Neural cell (in vitro differentiated cells): ENCODE measurements around the gene SEC61A1. TPM values are rescaled to one million over a fixed set of nuclear protein-coding genes. Genes with fewer than 3 reads are reported as not detected.

ENCODE experiments used
- H2AFZ ChIP-seq: fragments of 200-600, 300-800 bp; sonication (generic), shearing (Covaris generic); 2 replicates; pipeline ENCODE4 v1.6.0; 2014; ENCODE audit warnings: low read depth, mild to moderate bottlenecking, antibody characterized with exemption, low read length, moderate library complexity
- H3F3A ChIP-seq: fragments of 200-600 bp; shearing (Covaris generic); 2 replicates; pipeline ENCODE4 v1.6.1; 2016; ENCODE audit warnings: mild to moderate bottlenecking, moderate library complexity, mixed read lengths, antibody characterized with exemption, low read length; ENCODE audit not compliant: insufficient read depth, poor library complexity, severe bottlenecking
- H3K27ac ChIP-seq: fragments of 200-600, 300-800 bp; sonication (generic), shearing (Covaris generic); 2 replicates; pipeline ENCODE4 v1.5.1; 2014; ENCODE audit warnings: mild to moderate bottlenecking, low read length, moderate library complexity
- H3K27me3 ChIP-seq: fragments of 300-800, 200-600 bp; sonication (generic), shearing (Covaris generic); 2 replicates; pipeline ENCODE4 v1.6.0; 2014; ENCODE audit warnings: mild to moderate bottlenecking, low read depth, low read length, moderate library complexity; ENCODE audit not compliant: insufficient read depth
- H3K36me3 ChIP-seq: fragments of 300-800, 200-600 bp; sonication (generic), shearing (Covaris generic); 2 replicates; pipeline ENCODE4 v1.5.1; 2014; ENCODE audit warnings: mild to moderate bottlenecking, antibody characterized with exemption, low read length, moderate library complexity; ENCODE audit not compliant: insufficient read depth
- H3K4me2 ChIP-seq: fragments of 300-800, 200-600 bp; sonication (generic), shearing (Covaris generic); 2 replicates; pipeline ENCODE4 v1.6.0; 2014; ENCODE audit warnings: mild to moderate bottlenecking, low read length
- H3K4me3 ChIP-seq: fragments of 300-800, 200-600 bp; sonication (generic), shearing (Covaris generic); 2 replicates; pipeline ENCODE4 v1.5.1; 2014; ENCODE audit warnings: mild to moderate bottlenecking, low read length, moderate library complexity
- H3K79me2 ChIP-seq: fragments of 200-600 bp; shearing (Covaris generic); replicated peaks from 2 replicates; pipeline ENCODE4 v1.6.0; 2014; ENCODE audit warnings: mild to moderate bottlenecking, low read length, moderate library complexity; ENCODE audit not compliant: insufficient read depth
- H3K9ac ChIP-seq: fragments of 300-800, 200-600 bp; sonication (generic), shearing (Covaris generic); 2 replicates; pipeline ENCODE4 v1.6.1; 2016; ENCODE audit warnings: mild to moderate bottlenecking, low read length, mixed read lengths
- H3K9me2 ChIP-seq: fragments of 200-600 bp; shearing (Covaris generic); 2 replicates; pipeline ENCODE4 v1.6.1; 2016; ENCODE audit warnings: mild to moderate bottlenecking, low read length, mixed read lengths; ENCODE audit not compliant: insufficient read depth
- H3K9me3 ChIP-seq: fragments of 200-600, 300-800 bp; sonication (generic), shearing (Covaris generic); 2 replicates; pipeline ENCODE4 v1.6.1; 2016; ENCODE audit warnings: mild to moderate bottlenecking, mixed run types, low read length, moderate library complexity, mixed read lengths
- H4K20me1 ChIP-seq: fragments of 200-600 bp; shearing (Covaris generic); 2 replicates; pipeline ENCODE4 v1.6.1; 2016; ENCODE audit warnings: mild to moderate bottlenecking, mixed run types; ENCODE audit not compliant: insufficient read depth
- EP300 ChIP-seq: fragments of 450-650 bp; conservative IDR thresholded peaks from 2 replicates; pipeline ENCODE4 v1.6.1; 2014; ENCODE audit warnings: antibody characterized with exemption, mild to moderate bottlenecking, moderate library complexity; ENCODE audit not compliant: poor library complexity, severe bottlenecking
- EZH2 ChIP-seq: fragments of 200-600, 300-800 bp; shearing (Covaris generic), sonication (generic); IDR thresholded peaks from 2 replicates; pipeline ENCODE4 v1.6.1; 2014; ENCODE audit warnings: antibody characterized with exemption, low read length, borderline replicate concordance, mild to moderate bottlenecking; ENCODE audit not compliant: insufficient read depth, poor library complexity, severe bottlenecking
- MXI1 ChIP-seq: fragments of 450-650 bp; conservative IDR thresholded peaks from 2 replicates; pipeline ENCODE4 v1.6.1; 2014; ENCODE audit warnings: antibody characterized with exemption, mild to moderate bottlenecking; ENCODE audit not compliant: poor library complexity, severe bottlenecking
- POLR2AphosphoS5 ChIP-seq: IDR thresholded peaks from 2 replicates; pipeline ENCODE4 v1.6.1; 2012
- RAD21 ChIP-seq: fragments of 450-650 bp; conservative IDR thresholded peaks from 2 replicates; pipeline ENCODE4 v1.6.1; 2014; ENCODE audit warnings: antibody characterized with exemption, mild to moderate bottlenecking, moderate library complexity
- REST ChIP-seq: IDR thresholded peaks from 2 replicates; pipeline ENCODE4 v1.6.1; 2012; ENCODE audit warnings: borderline replicate concordance
- SMC3 ChIP-seq: fragments of 450-650 bp; conservative IDR thresholded peaks from 2 replicates; pipeline ENCODE4 v1.6.1; 2014; ENCODE audit warnings: antibody characterized with exemption, mild to moderate bottlenecking, moderate library complexity; ENCODE audit not compliant: poor library complexity
- TAF1 ChIP-seq: IDR thresholded peaks from 2 replicates; pipeline ENCODE4 v1.6.1; 2012; ENCODE audit warnings: low read depth
- polyA plus RNA-seq: library from polyadenylated mRNA; depleted of rRNA; stranded (reverse); fragments of >200 nt; gene quantifications from 2 replicates; pipeline ENCODE4 v1.2.3, GENCODE V29; 2014
- TF ChIP-seq, protein P1 (sequence below): fragments of 450-650 bp; IDR thresholded peaks from 2 replicates; pipeline ENCODE4 v1.5.1; 2014; ENCODE audit warnings: antibody characterized with exemption, mild to moderate bottlenecking, moderate library complexity; ENCODE audit not compliant: poor library complexity, severe bottlenecking

Gene SEC61A1
- polyA plus RNA-seq, 1 donor from 2014 or later: 91.6 TPM

GRCh38 chr3:128094295-128095151, 42.3 kb downstream of the SEC61A1 start:
- TF ChIP-seq EP300 (no peak), TAF1 (no peak), EZH2 (no peak)

GRCh38 chr3:128095222-128095703, 43.0 kb downstream of the SEC61A1 start:
- TF ChIP-seq, protein P1, sequence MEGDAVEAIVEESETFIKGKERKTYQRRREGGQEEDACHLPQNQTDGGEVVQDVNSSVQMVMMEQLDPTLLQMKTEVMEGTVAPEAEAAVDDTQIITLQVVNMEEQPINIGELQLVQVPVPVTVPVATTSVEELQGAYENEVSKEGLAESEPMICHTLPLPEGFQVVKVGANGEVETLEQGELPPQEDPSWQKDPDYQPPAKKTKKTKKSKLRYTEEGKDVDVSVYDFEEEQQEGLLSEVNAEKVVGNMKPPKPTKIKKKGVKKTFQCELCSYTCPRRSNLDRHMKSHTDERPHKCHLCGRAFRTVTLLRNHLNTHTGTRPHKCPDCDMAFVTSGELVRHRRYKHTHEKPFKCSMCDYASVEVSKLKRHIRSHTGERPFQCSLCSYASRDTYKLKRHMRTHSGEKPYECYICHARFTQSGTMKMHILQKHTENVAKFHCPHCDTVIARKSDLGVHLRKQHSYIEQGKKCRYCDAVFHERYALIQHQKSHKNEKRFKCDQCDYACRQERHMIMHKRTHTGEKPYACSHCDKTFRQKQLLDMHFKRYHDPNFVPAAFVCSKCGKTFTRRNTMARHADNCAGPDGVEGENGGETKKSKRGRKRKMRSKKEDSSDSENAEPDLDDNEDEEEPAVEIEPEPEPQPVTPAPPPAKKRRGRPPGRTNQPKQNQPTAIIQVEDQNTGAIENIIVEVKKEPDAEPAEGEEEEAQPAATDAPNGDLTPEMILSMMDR: peak; percentile 77
- TF ChIP-seq MXI1 (no peak), REST (no peak), TAF1 (no peak), RAD21 (peak; percentile 82), POLR2AphosphoS5 (no peak), SMC3 (peak; percentile 79), EP300 (no peak)
- H2AFZ ChIP-seq: no peak overlapping the region
- H3K27ac ChIP-seq: no peak overlapping the region
- H3K4me3 ChIP-seq: no peak overlapping the region
- no peak overlapping the region for H3K4me2 ChIP-seq
- no peaks in the 10 kb centered on the region for H3K36me3 ChIP-seq
- no peaks in the 10 kb centered on the region for H3F3A ChIP-seq
- H3K79me2 ChIP-seq: no peaks in the 10 kb centered on the region
- no peaks in the 10 kb centered on the region for H3K9me3 ChIP-seq
- no peak overlapping the region for H3K9ac ChIP-seq
- no peaks in the 10 kb centered on the region for H4K20me1 ChIP-seq
- no peaks in the 10 kb centered on the region for H3K27me3 ChIP-seq
- no peaks in the 10 kb centered on the region for H3K9me2 ChIP-seq

More at GRCh38 chr3:128094295-128095151, 42.3 kb downstream of the SEC61A1 start:
- Histone ChIP-seq H3K4me2 (no peak overlapping the region), H4K20me1 (no peaks in the 10 kb centered on the region), H3K4me3 (no peak overlapping the region), H3F3A (no peaks in the 10 kb centered on the region), H2AFZ (no peak overlapping the region), H3K79me2 (no peaks in the 10 kb centered on the region), H3K9ac (no peak overlapping the region), H3K9me2 (no peaks in the 10 kb centered on the region), H3K27ac (no peak overlapping the region), H3K9me3 (no peaks in the 10 kb centered on the region), H3K27me3 (no peaks in the 10 kb centered on the region), H3K36me3 (no peaks in the 10 kb centered on the region)
